Ovary (tissue), 3 donors: Measurements from ENCODE around the gene KRTAP10-9.

Source experiments
- CTCF ChIP-seq, 3 donors: fragments of 450-650 bp in 2 of 3; fragments of 200-600 bp in 1 of 3; IDR thresholded peaks; one replicate each; pipeline versions ENCODE4 v1.5.1 to v1.8.0; 2016 to 2022; ENCODE audit warnings: antibody characterized with exemption in 3 of 3, mild to moderate bottlenecking in 1 of 3
- EP300 ChIP-seq: sonication (generic); formaldehyde crosslinking; IDR thresholded peaks from one replicate; pipeline ENCODE4 v1.6.1; 2017; ENCODE audit warnings: antibody characterized with exemption
- donor health status: DM: no; HTN: no; CAD: no.

- TF ChIP-seq CTCF (IDR thresholded peaks at IDR 0.05) (no peak), EP300 (no peak)
These were observed 10.3 kb upstream of the KRTAP10-9 start for GRCh38 chr21:44616591-44616926.
